GM23338 (cell line): ENCODE data around the gene APCDD1L. TPM values are rescaled to one million over a fixed set of nuclear protein-coding genes. Genes with fewer than 3 reads are reported as not detected.

ENCODE experiments used
- ATAC-seq: fragments of 200-7000 bp; cut with Tn5 transposase; 3 replicates; pipeline ENCODE4 v1.9.1; 2020
- DNase-seq: peaks from one replicate; pipeline ENCODE4 v3.0.0-alpha.2; 2015; ENCODE audit warnings: low spot score
- H2AFZ ChIP-seq: fragments of 200-600 bp; sonication (generic); 2 replicates; pipeline ENCODE4 v1.8.0; 2016; ENCODE audit warnings: antibody characterized with exemption, mild to moderate bottlenecking, moderate library complexity
- H3F3A ChIP-seq: fragments of 200-600 bp; sonication (generic); replicated peaks from 2 replicates; pipeline ENCODE4 v1.8.0; 2017; ENCODE audit warnings: antibody characterized with exemption, mixed run types, low read depth
- H3K27ac ChIP-seq: fragments of 200-600 bp; sonication (generic); 2 replicates; pipeline ENCODE4 v1.6.1; 2016; ENCODE audit warnings: low read depth
- H3K27me3 ChIP-seq: fragments of 200-600 bp; sonication (generic); 2 replicates; pipeline ENCODE4 v1.8.0; 2016; ENCODE audit warnings: mild to moderate bottlenecking, mixed run types, moderate library complexity; ENCODE audit not compliant: insufficient read depth
- H3K36me3 ChIP-seq: fragments of 200-600 bp; sonication (generic); 2 replicates; pipeline ENCODE4 v1.8.0; 2016; ENCODE audit warnings: mild to moderate bottlenecking; ENCODE audit not compliant: insufficient read depth
- H3K4me1 ChIP-seq: fragments of 200-600 bp; sonication (generic); 2 replicates; pipeline ENCODE4 v1.8.0; 2016; ENCODE audit warnings: mild to moderate bottlenecking, moderate library complexity; ENCODE audit not compliant: insufficient read depth
- H3K4me2 ChIP-seq: fragments of 200-600 bp; sonication (generic); 2 replicates; pipeline ENCODE4 v1.7.1; 2017; ENCODE audit warnings: mixed run types
- H3K4me3 ChIP-seq: fragments of 200-600 bp; sonication (generic); 2 replicates; pipeline ENCODE4 v1.6.1; 2016; ENCODE audit warnings: mixed run types
- H3K79me2 ChIP-seq: fragments of 200-600 bp; sonication (generic); replicated peaks from 2 replicates; pipeline ENCODE4 v1.8.0; 2017; ENCODE audit warnings: mild to moderate bottlenecking; ENCODE audit not compliant: insufficient read depth
- H3K9me2 ChIP-seq: fragments of 200-600 bp; sonication (generic); 2 replicates; pipeline ENCODE4 v1.8.0; 2017; ENCODE audit not compliant: insufficient read depth
- H4K20me1 ChIP-seq: fragments of 200-600 bp; sonication (generic); replicated peaks from 2 replicates; pipeline ENCODE4 v1.8.0; 2017; ENCODE audit warnings: mild to moderate bottlenecking; ENCODE audit not compliant: insufficient read depth
- H3K27ac Mint-ChIP-seq: 2 replicates; pipeline ENCODE4 v1.8.0; 2020; ENCODE audit warnings: inconsistent platforms, mild to moderate bottlenecking, moderate library complexity, mixed read lengths
- H3K27me3 Mint-ChIP-seq: 3 replicates; pipeline ENCODE4 v1.8.0; 2022; ENCODE audit warnings: low read depth, mild to moderate bottlenecking, moderate library complexity, mixed read lengths, inconsistent platforms; ENCODE audit not compliant: insufficient read depth, poor library complexity
- H3K36me3 Mint-ChIP-seq: 3 replicates; pipeline ENCODE4 v1.8.0; 2021; ENCODE audit warnings: low read depth, mild to moderate bottlenecking, inconsistent platforms, moderate library complexity, mixed read lengths
- H3K4me1 Mint-ChIP-seq: 3 replicates; pipeline ENCODE4 v1.8.0; 2020; ENCODE audit warnings: mild to moderate bottlenecking, inconsistent platforms, mixed read lengths
- H3K4me3 Mint-ChIP-seq: 3 replicates; pipeline ENCODE4 v1.8.0; 2021; ENCODE audit warnings: moderate library complexity, mild to moderate bottlenecking, inconsistent platforms, mixed read lengths
- H3K9me3 Mint-ChIP-seq: 3 replicates; pipeline ENCODE4 v1.8.0; 2020; ENCODE audit warnings: moderate library complexity, mild to moderate bottlenecking, inconsistent platforms, mixed read lengths
- CREB1 ChIP-seq: fragments of 250-450 bp; sonication (Bioruptor Pico); IDR thresholded peaks from 2 replicates; pipeline ENCODE4 v1.5.0; 2020; ENCODE audit warnings: low read depth, mild to moderate bottlenecking, moderate library complexity
- CTCF ChIP-seq, 2 experiments: fragments of 200-600 bp in 1 of 2; sonication (generic) in 1 of 2; conservative IDR thresholded peaks; 2 replicates each; pipeline versions ENCODE4 v1.5.1 to v1.6.1; 2016 to 2017; ENCODE audit warnings: antibody characterized with exemption in 2 of 2, low read depth in 2 of 2, mild to moderate bottlenecking in 2 of 2, moderate library complexity in 1 of 2
- EZH2 ChIP-seq: fragments of 200-600 bp; sonication (generic); IDR thresholded peaks from one replicate; pipeline ENCODE4 v1.8.0; 2017; ENCODE audit warnings: antibody characterized with exemption, mild to moderate bottlenecking, low read depth; ENCODE audit not compliant: unreplicated experiment
- EZH2phosphoT487 ChIP-seq: fragments of 200-600 bp; sonication (generic); IDR thresholded peaks from one replicate; pipeline ENCODE4 v1.8.1; 2018; ENCODE audit warnings: antibody characterized with exemption; ENCODE audit not compliant: unreplicated experiment
- JUNB ChIP-seq: IDR thresholded peaks from one replicate; pipeline ENCODE4 v1.6.1; 2016; ENCODE audit warnings: antibody characterized with exemption; ENCODE audit not compliant: unreplicated experiment
- NANOG ChIP-seq: IDR thresholded peaks from 2 replicates; pipeline ENCODE4 v1.6.1; 2016; ENCODE audit warnings: antibody characterized with exemption, borderline replicate concordance
- POLR2AphosphoS5 ChIP-seq: IDR thresholded peaks from 2 replicates; pipeline ENCODE4 v1.6.1; 2016; ENCODE audit warnings: antibody characterized with exemption, low read depth
- REST ChIP-seq: IDR thresholded peaks from one replicate; pipeline ENCODE4 v1.6.1; 2018; ENCODE audit warnings: antibody characterized with exemption; ENCODE audit not compliant: unreplicated experiment
- STAT1 ChIP-seq: IDR thresholded peaks from one replicate; pipeline ENCODE4 v1.6.1; 2016; ENCODE audit warnings: antibody characterized with exemption; ENCODE audit not compliant: unreplicated experiment
- ZNF114 ChIP-seq: fragments of 250-450 bp; sonication (Bioruptor Pico); IDR thresholded peaks from 2 replicates; pipeline ENCODE4 v1.5.0; 2020; ENCODE audit warnings: mild to moderate bottlenecking, moderate library complexity
- ZNF331 ChIP-seq: fragments of 250-450 bp; sonication (Bioruptor Pico); IDR thresholded peaks from 2 replicates; pipeline ENCODE4 v1.5.0; 2020; ENCODE audit warnings: low read depth, mild to moderate bottlenecking, moderate library complexity
- polyA plus RNA-seq: library from polyadenylated mRNA; unstranded; fragments of >200 nt; fragmentation: Nextera tagmentation; extraction: Ambion mirVana; gene quantifications from 2 replicates; pipeline ENCODE4 v1.2.1, GENCODE V29; 2016
- total RNA-seq: library from RNA; depleted of rRNA; stranded (reverse); fragments of >200 nt; shearing (Covaris generic); gene quantifications from 2 replicates; pipeline ENCODE4 v1.2.3, GENCODE V29; 2014
- TF ChIP-seq, protein P1 (sequence below): IDR thresholded peaks from 2 replicates; pipeline ENCODE4 v1.6.1; 2016; ENCODE audit warnings: antibody characterized with exemption

APCDD1L gene
- total and polyA plus RNA-seq, 2 experiments from 2014 or later: 1.8 to 4.6 TPM

DNA sequence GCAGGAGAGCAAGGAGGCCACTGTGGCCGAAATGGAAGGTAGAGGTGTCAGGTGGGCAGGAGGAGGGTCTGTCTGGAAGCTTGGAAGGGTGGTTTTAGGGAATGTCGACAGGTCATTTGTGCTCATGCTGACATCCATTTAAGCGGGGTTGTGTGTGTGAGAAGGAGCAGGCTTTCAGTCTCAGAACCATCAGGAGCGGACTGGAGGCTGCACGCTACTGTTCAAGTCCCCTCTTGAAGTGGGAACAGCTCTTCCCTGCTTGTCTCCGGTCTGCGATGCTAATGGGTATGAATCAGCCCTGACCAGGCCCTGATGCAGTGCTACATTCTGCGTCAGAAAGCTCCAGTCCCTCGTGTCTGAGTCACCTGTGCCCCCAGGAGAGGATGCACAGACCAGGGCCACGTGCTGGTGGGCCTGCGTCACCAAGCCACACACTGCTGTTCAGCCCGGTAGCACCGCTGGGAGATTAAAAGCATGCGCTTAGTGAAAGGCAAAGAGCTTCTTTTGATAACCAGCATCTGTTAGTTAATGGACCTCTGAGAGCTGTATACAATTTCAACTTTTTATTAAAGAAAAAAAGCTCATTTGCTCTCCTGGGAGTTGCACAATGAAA, 58.0 kb downstream of the APCDD1L start (continued):
- TF ChIP-seq, protein P1, sequence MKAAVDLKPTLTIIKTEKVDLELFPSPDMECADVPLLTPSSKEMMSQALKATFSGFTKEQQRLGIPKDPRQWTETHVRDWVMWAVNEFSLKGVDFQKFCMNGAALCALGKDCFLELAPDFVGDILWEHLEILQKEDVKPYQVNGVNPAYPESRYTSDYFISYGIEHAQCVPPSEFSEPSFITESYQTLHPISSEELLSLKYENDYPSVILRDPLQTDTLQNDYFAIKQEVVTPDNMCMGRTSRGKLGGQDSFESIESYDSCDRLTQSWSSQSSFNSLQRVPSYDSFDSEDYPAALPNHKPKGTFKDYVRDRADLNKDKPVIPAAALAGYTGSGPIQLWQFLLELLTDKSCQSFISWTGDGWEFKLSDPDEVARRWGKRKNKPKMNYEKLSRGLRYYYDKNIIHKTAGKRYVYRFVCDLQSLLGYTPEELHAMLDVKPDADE: no peak
- TF ChIP-seq ZNF331 (no peak), ZNF114 (no peak), JUNB (no peak), EZH2 (no peak), CREB1 (CRISPR knock-in tag) (no peak), REST (no peak), STAT1 (no peak), POLR2AphosphoS5 (no peak), EZH2phosphoT487 (no peak)

DNA sequence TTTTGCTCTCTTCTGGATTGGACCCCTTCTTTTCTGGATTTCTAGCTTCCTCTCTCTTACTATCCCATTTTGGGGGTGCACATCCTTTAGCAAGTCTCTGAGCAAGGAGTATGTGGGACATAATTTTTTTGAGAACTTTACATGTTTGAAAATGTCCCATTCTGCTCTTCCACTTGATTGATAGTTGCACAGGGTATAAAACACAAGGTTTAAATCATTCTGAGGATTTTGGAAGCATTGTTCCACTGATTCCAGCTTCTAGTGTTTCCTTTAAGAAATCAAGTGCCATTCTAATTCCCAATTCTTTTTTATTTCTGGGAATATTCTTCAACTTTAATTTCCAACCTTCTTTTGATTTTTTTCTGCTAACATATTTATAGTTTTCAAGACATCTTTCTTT, 60.7 kb downstream of the APCDD1L start:
- Histone ChIP-seq H3K4me3 (no peak overlapping the region), H3K9me2 (no peaks in the 10 kb centered on the region), H4K20me1 (no peaks in the 10 kb centered on the region; the same call in 1 of the 2 replicates), H3K79me2 (no peaks in the 10 kb centered on the region), H2AFZ (no peak overlapping the region), H3K4me2 (no peak overlapping the region), H3K36me3 (no peaks in the 10 kb centered on the region), H3K27ac (no peak overlapping the region), H3K4me1 (peaks cover 18% of the 10 kb centered on the region), H3F3A (0 out of 2 replicates have a peak, but pooled peaks cover 4% of the 10 kb centered on the region), H3K27me3 (no peaks in the 10 kb centered on the region)
- Mint-ChIP-seq H3K9me3 (no peaks in the 10 kb centered on the region; the same call in 2 of the 3 replicates), H3K36me3 (no peaks in the 10 kb centered on the region), H3K27ac (no peak overlapping the region), H3K4me1 (peaks cover 34% of the 10 kb centered on the region), H3K4me3 (no peak overlapping the region), H3K27me3 (peaks cover 11% of the 10 kb centered on the region)
- DNase-seq (no peak), ATAC-seq (no peak)
- TF ChIP-seq STAT1 (no peak), EZH2phosphoT487 (no peak), POLR2AphosphoS5 (no peak), CREB1 (CRISPR knock-in tag) (no peak), ZNF331 (no peak), JUNB (no peak), NANOG (no peak), ZNF114 (no peak), REST (no peak), EZH2 (no peak), CTCF (conservative IDR thresholded peaks at IDR 0.05; ENCODE audit: low read depth in 2 of 2) (no peak)
- TF ChIP-seq, protein P1: no peak
